AG20443 (cell line): ENCODE measurements around the gene CLPTM1L.
"Not testable (repeated sequence)": the region's sequence is repeated elsewhere in the genome, so short reads cannot be mapped to it uniquely, and the experiment has no call there.

Experiments used
- DNase-seq: peaks from one replicate; pipeline ENCODE4 v3.0.0; 2012; ENCODE audit warnings: low spot score, mixed read lengths

CLPTM1L gene

GRCh38 chr5:1292139-1292538 is 52.8 kb downstream of the CLPTM1L start:
- no peak for DNase-seq

DNA sequence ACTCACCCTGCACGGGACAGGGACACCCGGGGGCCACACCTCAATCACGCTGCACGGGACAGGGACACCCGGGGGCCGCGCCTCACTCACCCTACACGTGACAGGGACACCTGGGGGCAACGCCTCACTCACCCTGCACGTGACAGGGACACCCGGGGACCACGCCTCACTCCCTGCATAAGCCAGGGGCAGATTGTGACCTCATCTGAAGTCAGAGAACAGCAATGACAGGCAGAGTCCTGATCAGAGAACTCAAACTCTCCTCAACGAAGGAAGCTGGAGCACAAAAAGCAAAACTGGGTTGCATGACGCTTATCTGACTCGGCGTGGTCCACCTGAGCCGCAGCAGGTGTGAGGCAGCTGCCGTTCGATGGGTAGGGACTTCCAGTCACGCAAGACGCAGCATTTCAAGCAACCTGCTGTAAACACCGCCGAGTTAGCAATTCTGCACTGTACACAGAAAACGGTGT is 53.3 kb downstream of the CLPTM1L start:
- DNase-seq, result no peak

DNA sequence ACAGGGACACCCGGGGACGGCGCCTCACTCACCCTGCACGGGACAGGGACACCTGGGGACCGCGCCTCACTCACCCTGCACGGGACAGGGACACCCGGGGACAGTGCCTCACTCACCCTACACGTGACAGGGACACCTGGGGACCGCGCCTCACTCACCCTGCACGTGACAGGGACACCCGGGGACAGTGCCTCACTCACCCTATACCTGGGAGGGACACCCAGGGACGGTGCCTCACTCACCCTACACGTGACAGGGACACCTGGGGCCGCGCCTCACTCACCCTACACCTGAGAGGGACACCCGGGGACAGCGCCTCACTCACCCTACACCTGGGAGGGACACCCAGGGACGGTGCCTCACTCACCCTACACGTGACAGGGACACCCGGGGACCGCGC is 53.9 kb downstream of the CLPTM1L start:
- not testable (repeated sequence) for DNase-seq

DNA sequence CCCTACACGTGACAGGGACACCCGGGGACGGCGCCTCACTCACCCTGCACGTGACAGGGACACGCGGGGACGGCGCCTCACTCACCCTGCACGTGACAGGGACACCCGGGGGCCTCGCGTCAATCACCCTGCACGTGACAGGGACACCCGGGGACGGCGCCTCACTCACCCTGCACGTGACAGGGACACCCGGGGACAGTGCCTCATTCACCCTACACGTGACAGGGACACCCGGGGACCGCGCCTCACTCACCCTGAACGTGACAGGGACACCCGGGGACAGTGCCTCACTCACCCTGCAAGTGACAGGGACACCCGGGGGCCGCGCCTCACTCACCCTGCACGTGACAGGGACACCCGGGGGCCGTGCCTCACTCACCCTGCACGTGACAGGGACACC is 55.3 kb downstream of the CLPTM1L start:
- DNase-seq, result not testable (repeated sequence)

DNA sequence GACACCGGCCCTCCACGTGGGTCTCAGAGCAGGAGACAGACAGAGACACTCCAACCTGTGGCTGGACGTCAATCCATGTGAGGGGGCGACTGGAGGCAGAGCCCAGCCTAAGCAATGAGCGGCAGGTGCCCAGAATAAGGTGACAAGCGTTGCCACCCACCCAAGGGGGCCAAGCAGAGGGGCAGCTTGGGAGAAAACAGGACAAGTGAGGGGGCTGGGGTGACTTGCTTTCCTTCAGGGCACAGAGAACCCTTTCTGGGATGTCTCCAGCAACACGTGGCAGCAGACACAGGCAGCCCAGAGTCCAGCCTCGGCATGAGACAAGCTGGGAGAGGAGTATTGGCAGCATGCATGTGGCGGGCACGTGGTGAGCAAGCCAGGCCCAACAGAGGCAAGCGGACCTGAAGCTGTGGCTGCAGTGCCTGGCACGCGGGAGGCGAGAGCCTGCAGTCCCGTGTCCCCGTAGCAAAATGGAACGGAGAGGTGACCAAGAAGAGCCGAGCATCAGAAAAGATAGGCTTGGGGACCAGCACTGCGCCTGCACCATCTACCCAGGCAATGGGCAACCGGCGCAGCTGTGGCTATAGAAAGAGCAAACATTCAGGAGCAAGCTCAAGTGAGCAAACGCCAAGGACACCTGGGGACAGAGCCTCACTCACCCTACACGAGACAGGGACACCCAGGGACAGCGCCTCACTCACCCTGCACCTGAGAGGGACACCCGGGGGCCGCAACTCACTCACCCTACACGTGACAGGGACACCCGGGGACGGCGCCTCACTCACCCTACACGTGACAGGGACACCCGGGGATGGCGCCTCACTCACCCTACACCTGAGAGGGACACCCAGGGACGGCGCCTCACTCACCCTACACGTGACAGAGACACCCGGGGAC is 56.2 kb downstream of the CLPTM1L start:
- no peak for DNase-seq

- no peak for DNase-seq
Observed at GRCh38 chr5:1285883-1286291, 59.0 kb downstream of the CLPTM1L start.

- no peak for DNase-seq
Observed at GRCh38 chr5:1285141-1285540, 59.8 kb downstream of the CLPTM1L start.

GRCh38 chr5:1284336-1284970 is 60.4 kb downstream of the CLPTM1L start:
- not testable (repeated sequence) for DNase-seq

- DNase-seq, result not testable (repeated sequence)
Observed at GRCh38 chr5:1283729-1284041, 61.2 kb downstream of the CLPTM1L start.

- DNase-seq, result not testable (repeated sequence)
Observed at GRCh38 chr5:1282993-1283728, 61.7 kb downstream of the CLPTM1L start.

DNA sequence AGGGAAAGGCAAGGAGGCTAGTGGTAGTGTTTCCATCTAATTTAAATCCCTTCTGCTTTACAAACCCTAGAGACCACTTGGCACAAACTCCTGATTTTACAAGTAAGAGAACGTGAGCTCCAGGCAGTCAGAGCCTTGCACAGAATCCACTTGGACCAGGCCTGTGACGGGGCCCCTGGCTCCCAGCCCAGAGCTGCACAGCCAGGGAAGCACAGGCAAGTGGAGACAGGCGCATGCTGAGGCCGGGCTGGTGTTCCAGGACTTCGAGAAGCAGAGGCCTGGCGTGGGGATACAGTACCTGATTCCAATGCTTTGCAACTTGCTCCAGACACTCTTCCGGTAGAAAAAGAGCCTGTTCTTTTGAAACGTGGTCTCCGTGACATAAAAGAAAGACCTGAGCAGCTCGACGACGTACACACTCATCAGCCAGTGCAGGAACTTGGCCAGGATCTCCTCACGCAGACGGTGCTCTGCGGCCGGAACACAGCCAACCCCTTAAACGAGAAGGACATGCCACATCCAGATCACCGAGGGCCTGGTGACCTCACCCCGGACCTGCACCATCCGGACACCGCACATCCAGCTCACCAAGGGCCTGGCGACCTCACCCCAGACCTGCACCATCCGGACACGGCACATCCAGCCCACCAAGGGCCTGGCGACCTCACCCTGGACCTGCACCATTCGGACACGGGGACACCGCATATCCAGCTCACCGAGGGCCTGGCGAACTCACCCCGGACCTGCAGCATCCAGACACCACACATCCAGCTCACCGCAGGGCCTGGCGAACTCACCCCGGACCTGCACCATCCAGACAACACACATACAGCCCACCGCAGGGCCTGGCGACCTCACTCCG is 62.5 kb downstream of the CLPTM1L start:
- no peak for DNase-seq

- no peak for DNase-seq
Observed at GRCh38 chr5:1281038-1281882, 63.6 kb downstream of the CLPTM1L start.

DNA sequence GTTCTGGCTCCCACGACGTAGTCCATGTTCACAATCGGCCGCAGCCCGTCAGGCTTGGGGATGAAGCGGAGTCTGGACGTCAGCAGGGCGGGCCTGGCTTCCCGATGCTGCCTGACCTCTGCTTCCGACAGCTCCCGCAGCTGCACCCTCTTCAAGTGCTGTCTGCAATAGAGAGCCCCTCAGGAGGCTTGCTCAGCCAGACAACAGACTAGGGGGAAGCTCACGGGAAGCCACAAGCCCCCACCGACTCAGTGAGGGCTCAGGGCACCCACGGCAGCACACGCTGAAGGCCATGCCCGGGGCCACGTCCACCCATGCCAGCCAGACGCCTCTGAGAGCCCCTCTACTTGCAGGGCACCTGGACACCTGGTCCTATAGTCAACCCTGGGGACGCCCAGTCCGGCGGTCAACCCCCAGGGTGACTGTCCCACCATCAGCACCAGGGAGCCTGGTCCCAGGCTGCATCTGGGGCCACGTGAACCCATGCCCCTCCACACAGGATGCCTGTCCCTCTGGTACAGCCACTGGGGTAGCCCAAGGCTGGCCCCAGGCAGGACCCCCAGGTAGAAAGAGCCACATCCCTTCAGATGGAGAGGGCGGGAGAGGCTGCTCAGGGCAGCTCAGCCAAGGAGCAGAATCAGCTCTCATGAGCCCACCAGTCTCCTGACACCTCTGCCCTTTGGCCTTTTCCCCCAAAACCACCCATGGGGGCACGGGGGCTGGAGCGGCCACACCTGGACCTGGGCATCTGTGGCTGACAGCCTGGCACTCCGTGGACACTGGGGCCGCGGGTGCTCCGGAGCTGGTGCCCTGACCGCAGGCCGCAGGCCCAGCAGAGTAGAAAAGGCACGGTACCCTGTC is 64.5 kb downstream of the CLPTM1L start:
- DNase-seq, result no peak

GRCh38 chr5:1279443-1280151 is 65.3 kb downstream of the CLPTM1L start:
- DNase-seq, result no peak

GRCh38 chr5:1278656-1279442 is 66.0 kb downstream of the CLPTM1L start:
- DNase-seq, result no peak

GRCh38 chr5:1278216-1278615 is 66.7 kb downstream of the CLPTM1L start:
- DNase-seq, result no peak

DNA sequence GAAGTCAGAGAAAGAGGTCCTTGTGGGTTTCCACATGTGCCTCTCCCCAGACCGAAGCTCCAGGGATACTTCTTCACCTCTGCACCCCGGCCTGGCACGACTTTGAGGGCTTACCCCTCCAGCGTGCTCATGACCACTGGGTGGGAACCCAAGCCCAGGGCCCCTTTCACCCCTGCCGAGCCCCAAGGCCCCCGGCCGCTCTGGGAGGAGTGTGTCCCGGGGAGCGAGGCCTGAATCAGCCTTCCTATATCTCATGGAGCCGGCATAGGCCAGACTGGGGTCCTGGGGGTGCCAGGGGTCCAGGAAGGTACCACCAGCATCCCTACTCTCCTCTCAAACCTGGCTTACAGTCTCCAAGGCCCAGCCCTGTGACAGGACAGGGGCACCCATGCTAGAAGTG is 67.1 kb downstream of the CLPTM1L start:
- no peak for DNase-seq

DNA sequence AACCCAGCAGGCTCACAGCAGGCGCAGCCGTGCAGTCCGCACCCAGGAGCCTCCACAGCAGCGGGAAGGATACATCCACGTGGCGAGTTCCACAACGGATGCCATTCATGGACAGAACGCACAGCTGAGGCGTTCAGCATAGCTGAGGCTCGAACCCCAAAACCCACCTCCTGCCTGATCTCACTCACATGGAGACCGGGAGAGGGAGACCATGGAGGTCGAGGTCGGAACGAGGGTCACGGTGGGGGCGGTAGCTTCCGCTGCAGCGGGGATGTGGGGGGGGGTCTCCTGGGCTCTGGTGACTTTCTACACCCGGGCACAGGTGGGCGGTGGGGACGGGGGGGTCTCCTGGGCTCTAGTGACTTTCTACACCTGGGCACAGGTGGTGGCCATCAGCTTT is 67.6 kb downstream of the CLPTM1L start:
- DNase-seq, result no peak
